ENCODE data around the gene KIF4A. TPM values are rescaled to one million over a fixed set of nuclear protein-coding genes. Genes with fewer than 3 reads are reported as not detected.

Gene KIF4A
- total RNA-seq, 4 donors from 2014 or later, result 0.13 to 0.47 (median 0.17) TPM

DNA sequence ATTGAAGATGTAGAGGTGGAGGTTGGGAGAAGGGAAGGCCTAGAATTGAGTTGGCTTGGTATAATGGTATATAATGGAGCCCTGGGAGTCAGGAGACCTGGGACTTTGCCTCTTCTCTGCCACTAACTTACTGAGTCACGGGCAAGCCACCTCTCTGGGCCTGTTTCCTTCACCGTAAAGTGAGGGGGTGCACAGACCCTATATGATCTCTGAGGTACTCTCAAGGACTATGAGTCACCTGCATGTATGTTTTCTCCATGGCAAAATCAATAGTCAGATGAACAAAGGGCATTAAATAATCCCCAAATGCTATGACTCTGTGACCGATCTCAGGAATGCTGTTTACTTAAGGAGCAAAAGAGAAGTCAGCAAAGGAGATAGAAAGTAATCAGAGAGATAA lies 35.0 kb upstream of the KIF4A start:
- H3K9me3 ChIP-seq, result no peaks in the 10 kb centered on the region
- no peak overlapping the region for H3K27ac ChIP-seq
- 40 to 100% methylated on average over 1 of the region's 3 CpGs for WGBS, 2 donors (ENCODE audit: low coverage in 1 of 2)
- no peak overlapping the region for H3K4me3 ChIP-seq
- no peak for TF ChIP-seq POLR2AphosphoS5 (IDR thresholded peaks at IDR 0.05)
- TF ChIP-seq EP300 (IDR thresholded peaks at IDR 0.05), result no peak
- no peak for TF ChIP-seq POLR2A (IDR thresholded peaks at IDR 0.05)
- no peak for TF ChIP-seq CTCF (IDR thresholded peaks at IDR 0.05)
- no peaks in the 10 kb centered on the region for H3K27me3 ChIP-seq
- no peaks in the 10 kb centered on the region for H3K4me1 ChIP-seq
- H3K36me3 ChIP-seq, result no peaks in the 10 kb centered on the region
- no peak for ATAC-seq

GRCh38 chrX:70255452-70255851 lies 34.5 kb upstream of the KIF4A start:
- no peak overlapping the region for H3K4me3 ChIP-seq
- no peak for TF ChIP-seq CTCF (IDR thresholded peaks at IDR 0.05)
- H3K27me3 ChIP-seq, result no peaks in the 10 kb centered on the region
- WGBS, 2 donors (ENCODE audit: low coverage in 1 of 2), result 51 to 63% methylated on average over 2 of the region's 2 CpGs
- no peaks in the 10 kb centered on the region for H3K36me3 ChIP-seq
- H3K27ac ChIP-seq, result no peak overlapping the region
- H3K4me1 ChIP-seq, result no peaks in the 10 kb centered on the region
- no peak for ATAC-seq
- H3K9me3 ChIP-seq, result no peaks in the 10 kb centered on the region

- TF ChIP-seq EP300 (IDR thresholded peaks at IDR 0.05) (no peak), CTCF (IDR thresholded peaks at IDR 0.05) (no peak), POLR2AphosphoS5 (IDR thresholded peaks at IDR 0.05) (no peak), POLR2A (IDR thresholded peaks at IDR 0.05) (no peak)
- H3K27me3 ChIP-seq, result no peaks in the 10 kb centered on the region
- no peak overlapping the region for H3K27ac ChIP-seq
- WGBS, 2 donors (ENCODE audit: low coverage in 1 of 2), result 83 to 90% methylated on average over 1 to 2 of the region's 5 CpGs
- no peaks in the 10 kb centered on the region for H3K4me1 ChIP-seq
- no peaks in the 10 kb centered on the region for H3K36me3 ChIP-seq
- no peak overlapping the region for H3K4me3 ChIP-seq
- no peaks in the 10 kb centered on the region for H3K9me3 ChIP-seq
- no peak for ATAC-seq
Measured at GRCh38 chrX:70257423-70258288, 32.2 kb upstream of the KIF4A start.

GRCh38 chrX:70260104-70260503 lies 29.8 kb upstream of the KIF4A start, which contains the start of gene P2RY4:
Gene P2RY4 (minus strand): TSS chrX:70260204. CDS start chrX:70259624, 580 bp downstream.
- Histone ChIP-seq H3K36me3 (no peaks in the 10 kb centered on the region), H3K4me1 (no peaks in the 10 kb centered on the region), H3K9me3 (no peaks in the 10 kb centered on the region), H3K27ac (no peak within 1 kb of the TSS), H3K4me3 (no peak within 1 kb of the TSS), H3K27me3 (no peaks in the 10 kb centered on the region)
- TF ChIP-seq POLR2A (IDR thresholded peaks at IDR 0.05) (no peak), EP300 (IDR thresholded peaks at IDR 0.05) (no peak), CTCF (IDR thresholded peaks at IDR 0.05) (no peak), POLR2AphosphoS5 (IDR thresholded peaks at IDR 0.05) (no peak)
- ATAC-seq, result no peak
- WGBS, 2 donors (ENCODE audit: low coverage in 1 of 2), result 17 to 100% methylated on average over 1 of the region's 4 CpGs

- H3K27me3 ChIP-seq, result no peaks in the 10 kb centered on the region
- H3K4me1 ChIP-seq, result no peaks in the 10 kb centered on the region
- no peak overlapping the region for H3K27ac ChIP-seq
- ATAC-seq, result no peak
- TF ChIP-seq CTCF (IDR thresholded peaks at IDR 0.05) (peak in 3 of 4 experiments; percentile 9 to 41 (median 12)), POLR2A (IDR thresholded peaks at IDR 0.05) (no peak), POLR2AphosphoS5 (IDR thresholded peaks at IDR 0.05) (no peak), EP300 (IDR thresholded peaks at IDR 0.05) (no peak)
- 12 to 13% methylated on average over 2 to 6 of the region's 7 CpGs for WGBS, 2 donors (ENCODE audit: low coverage in 1 of 2)
- H3K9me3 ChIP-seq, result no peaks in the 10 kb centered on the region
- H3K4me3 ChIP-seq, result no peak overlapping the region
- H3K36me3 ChIP-seq, result no peaks in the 10 kb centered on the region
Measured at GRCh38 chrX:70262952-70263567, 26.8 kb upstream of the KIF4A start.

Data from gastroesophageal sphincter (tissue), 4 donors.